ENCODE results near the gene TRIM38. TPM values are rescaled to one million over a fixed set of nuclear protein-coding genes. Genes with fewer than 3 reads are reported as not detected.
"Not testable (repeated sequence)": the region's sequence is repeated elsewhere in the genome, so short reads cannot be mapped to it uniquely, and the experiment has no call there.

Gene TRIM38
- total and polyA plus RNA-seq, 8 donors, result 11.9 to 16.5 (median 15.4) TPM

DNA sequence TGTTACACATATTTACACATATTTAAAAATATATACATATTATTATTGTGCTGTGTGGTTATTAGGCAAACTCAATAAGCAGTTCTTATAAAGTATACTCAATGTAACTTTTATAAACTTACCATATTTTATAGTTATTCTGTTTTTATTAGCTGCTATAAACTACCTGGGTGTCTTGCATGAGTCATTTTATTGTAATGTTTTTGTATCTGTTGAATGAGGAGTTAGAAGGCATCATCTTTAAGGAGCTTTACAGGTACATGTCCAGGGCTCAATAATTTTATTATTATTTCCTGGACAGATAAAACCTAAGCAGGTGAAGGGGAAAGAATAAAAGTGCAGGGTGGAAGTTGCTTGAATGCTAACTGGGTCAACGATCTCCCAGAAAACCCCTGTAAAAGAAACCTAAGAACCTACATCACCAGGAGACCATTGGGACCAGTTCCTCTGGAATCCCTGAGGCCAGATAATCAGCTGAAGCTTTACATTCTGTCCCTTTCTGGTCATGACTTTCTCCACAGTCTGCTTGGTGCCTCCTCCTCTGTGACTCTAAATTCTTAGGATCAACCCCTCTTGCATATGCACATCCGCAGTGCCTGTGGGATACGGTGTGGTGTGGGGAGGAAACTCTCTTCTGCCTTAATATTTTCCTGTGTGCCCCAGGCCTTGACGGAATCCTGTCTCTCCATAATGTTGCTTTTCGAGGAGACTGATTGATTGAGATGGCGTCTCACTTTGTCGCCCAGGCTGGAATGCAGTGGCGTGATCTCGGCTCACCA, 38.0 kb downstream of the TRIM38 start:
- no peak overlapping the region for H3K27ac ChIP-seq
- H3K9me3 ChIP-seq, result no peaks in the 10 kb centered on the region
- no peak overlapping the region for H3K4me3 ChIP-seq
- no peaks in the 10 kb centered on the region for H3K27me3 ChIP-seq
- H3K4me1 ChIP-seq, result no peaks in the 10 kb centered on the region
- peaks cover 0 to 24% of the 10 kb centered on the region in 2 donors for H3K36me3 ChIP-seq
- intact Hi-C loops (cut with DNase I), result no loop called here
- ATAC-seq (no peak), DNase-seq (no peak)
- TF ChIP-seq, protein P1, sequence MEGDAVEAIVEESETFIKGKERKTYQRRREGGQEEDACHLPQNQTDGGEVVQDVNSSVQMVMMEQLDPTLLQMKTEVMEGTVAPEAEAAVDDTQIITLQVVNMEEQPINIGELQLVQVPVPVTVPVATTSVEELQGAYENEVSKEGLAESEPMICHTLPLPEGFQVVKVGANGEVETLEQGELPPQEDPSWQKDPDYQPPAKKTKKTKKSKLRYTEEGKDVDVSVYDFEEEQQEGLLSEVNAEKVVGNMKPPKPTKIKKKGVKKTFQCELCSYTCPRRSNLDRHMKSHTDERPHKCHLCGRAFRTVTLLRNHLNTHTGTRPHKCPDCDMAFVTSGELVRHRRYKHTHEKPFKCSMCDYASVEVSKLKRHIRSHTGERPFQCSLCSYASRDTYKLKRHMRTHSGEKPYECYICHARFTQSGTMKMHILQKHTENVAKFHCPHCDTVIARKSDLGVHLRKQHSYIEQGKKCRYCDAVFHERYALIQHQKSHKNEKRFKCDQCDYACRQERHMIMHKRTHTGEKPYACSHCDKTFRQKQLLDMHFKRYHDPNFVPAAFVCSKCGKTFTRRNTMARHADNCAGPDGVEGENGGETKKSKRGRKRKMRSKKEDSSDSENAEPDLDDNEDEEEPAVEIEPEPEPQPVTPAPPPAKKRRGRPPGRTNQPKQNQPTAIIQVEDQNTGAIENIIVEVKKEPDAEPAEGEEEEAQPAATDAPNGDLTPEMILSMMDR (IDR thresholded peaks at IDR 0.05), result no peak

DNA sequence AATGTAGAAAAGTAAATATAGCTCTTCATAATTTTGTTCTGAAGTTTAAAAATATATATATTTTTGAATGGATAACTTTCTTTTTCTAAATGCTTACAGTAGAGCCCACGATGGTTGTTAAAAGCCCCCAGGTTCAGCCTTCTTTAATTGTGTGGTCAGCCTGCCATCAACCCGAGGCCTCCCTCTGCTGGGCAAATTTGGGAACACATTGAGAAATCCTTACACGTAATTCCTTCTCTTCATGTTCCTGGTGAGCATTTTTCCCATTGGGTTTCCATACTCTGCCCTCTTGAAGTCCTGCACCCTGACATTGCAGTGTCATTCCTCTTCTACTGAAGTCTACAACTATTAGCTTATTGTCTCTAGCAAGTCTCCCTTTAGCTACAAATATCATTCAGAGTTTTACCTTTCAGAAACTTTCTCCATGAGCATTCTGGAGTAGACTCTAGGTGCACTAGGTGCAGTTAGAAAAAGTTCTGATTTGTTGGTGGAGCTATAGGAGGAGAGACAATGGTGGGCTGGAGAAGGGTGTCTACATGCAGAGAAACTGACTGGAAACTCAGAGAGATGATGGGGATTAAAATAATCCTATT, 40.6 kb downstream of the TRIM38 start:
- Histone ChIP-seq H3K27ac (no peak overlapping the region), H3K4me1 (peaks cover 0 to 8% of the 10 kb centered on the region in 2 donors), H3K36me3 (peaks cover 0 to 20% of the 10 kb centered on the region in 2 donors), H3K9me3 (no peaks in the 10 kb centered on the region), H3K27me3 (no peaks in the 10 kb centered on the region), H3K4me3 (no peak overlapping the region)
- intact Hi-C loops (cut with DNase I), result no loop called here
- ATAC-seq, result peak; percentile 88
- TF ChIP-seq, protein P1 (IDR thresholded peaks at IDR 0.05), result peak; percentile 74 to 76
- DNase-seq, result peak in 1 of 4 donors; percentile 71

DNA sequence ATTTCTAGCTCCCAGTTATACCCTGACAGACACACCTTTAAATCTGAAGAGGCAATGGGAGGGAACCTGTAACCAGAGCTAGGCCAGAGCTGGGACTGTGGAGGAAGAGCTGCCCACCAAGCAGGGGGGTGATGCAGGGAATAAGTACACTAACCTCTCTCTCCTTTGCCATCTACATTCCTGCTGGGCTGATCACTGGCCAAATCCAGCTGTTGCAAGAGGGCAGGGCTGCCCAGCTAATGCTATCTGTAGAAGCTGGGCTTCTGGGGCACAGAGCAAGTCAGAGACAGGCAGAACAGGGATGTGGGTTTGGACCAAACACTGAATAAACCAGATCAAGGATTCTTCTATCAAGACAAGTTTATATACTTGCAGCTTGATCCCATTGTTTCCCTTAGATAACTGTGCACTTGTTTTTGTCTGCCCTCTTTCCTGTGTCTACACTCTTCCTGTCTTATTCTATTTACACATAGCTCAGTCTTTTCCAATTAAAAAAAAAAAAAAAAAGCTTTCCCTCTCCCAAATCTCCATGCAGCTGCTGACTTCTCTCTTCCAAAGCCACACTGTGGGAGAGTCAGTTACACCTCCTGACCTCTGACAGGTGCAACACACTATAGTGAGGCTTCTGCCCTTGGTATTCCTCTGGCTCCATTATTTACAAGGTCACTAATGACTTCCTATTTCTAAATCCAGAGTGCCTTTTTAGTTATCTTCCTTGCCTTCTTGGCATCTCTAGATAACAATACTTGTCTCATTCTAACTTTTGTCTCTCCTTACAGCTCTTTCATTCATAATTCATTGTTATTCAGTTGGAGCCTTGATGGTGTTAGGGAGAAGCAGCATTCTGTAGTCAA, 43.7 kb downstream of the TRIM38 start:
- Histone ChIP-seq H3K4me3 (no peak overlapping the region), H3K27ac (no peak overlapping the region), H3K9me3 (no peaks in the 10 kb centered on the region), H3K27me3 (no peaks in the 10 kb centered on the region), H3K36me3 (peaks cover 0 to 2% of the 10 kb centered on the region in 2 donors), H3K4me1 (peaks cover 0 to 8% of the 10 kb centered on the region in 2 donors)
- ATAC-seq, result no peak
- TF ChIP-seq, protein P1 (IDR thresholded peaks at IDR 0.05), result no peak
- no peak for DNase-seq
- intact Hi-C loops (cut with DNase I), result no loop called here

DNA sequence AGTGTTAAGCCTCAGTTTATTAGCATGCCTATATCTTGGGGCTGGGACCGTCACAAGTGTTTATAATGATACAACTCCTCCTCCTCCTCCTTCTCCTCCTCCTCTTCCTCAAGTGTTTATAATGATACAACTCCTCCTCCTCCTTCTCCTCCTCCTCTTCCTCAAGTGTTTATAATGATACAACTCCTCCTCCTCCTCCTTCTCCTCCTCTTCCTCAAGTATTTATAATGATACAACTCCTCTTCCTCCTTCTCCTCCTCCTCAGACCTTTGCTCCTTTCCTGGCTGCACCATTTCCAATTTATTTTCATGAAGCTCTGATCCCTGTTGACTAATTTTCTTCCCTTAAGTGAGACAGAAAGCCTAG, 44.3 kb downstream of the TRIM38 start:
- ATAC-seq; H3K4me3 ChIP-seq; DNase-seq; H3K27ac ChIP-seq; H3K36me3 ChIP-seq; H3K27me3 ChIP-seq; H3K4me1 ChIP-seq; intact Hi-C loops (cut with DNase I); H3K9me3 ChIP-seq: not testable (repeated sequence)

DNA sequence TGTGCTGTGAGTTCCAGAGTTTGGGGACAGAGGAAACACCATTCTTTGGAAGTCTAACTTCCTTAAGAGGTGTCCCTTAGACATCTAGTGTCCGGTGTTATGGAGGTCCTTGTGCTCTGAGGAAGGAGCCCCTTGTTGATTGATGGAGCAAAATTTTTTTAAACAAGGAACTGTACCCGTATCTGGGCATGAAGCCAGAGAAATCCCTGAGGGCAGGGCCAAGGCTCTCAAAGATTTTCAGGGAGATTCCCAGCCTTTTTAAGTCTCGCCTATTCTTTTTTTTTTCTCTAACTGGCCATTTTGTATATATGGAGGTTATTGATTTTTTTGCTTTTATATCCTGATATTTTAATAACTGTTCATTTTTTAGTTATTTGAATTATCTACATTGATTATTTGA, 45.9 kb downstream of the TRIM38 start:
- no peak overlapping the region for H3K4me3 ChIP-seq
- intact Hi-C loops (cut with DNase I), result no loop called here
- no peaks in the 10 kb centered on the region for H3K27me3 ChIP-seq
- no peak overlapping the region for H3K27ac ChIP-seq
- DNase-seq (no peak), ATAC-seq (no peak)
- TF ChIP-seq, protein P1 (IDR thresholded peaks at IDR 0.05), result no peak
- H3K4me1 ChIP-seq, result peaks cover 0 to 8% of the 10 kb centered on the region in 2 donors
- no peaks in the 10 kb centered on the region for H3K9me3 ChIP-seq
- H3K36me3 ChIP-seq, result no peaks in the 10 kb centered on the region

Measured in left lung (tissue), 10 donors.